ENCODE measurements around the gene PLXNA4.

DNA sequence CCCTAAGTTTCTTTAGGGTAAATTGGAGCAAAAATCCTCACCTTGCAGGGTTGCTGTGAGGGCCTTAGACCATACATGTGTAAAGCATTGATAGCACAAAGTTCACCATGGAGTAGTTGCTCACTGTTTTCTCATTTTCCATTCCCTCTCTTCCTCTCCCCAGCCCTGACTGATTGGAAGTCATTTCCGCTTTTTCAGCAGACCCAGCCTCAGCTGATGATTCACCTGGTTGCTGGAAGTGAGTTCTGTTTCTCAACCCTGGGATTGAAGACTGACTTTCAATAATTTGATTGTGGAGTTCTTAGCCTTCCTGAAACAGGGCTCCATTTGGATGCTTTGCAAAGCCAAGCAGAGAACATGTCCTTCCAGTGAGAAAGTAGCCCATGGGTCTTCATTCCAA lies 107.0 kb downstream of the PLXNA4 start:
- TF ChIP-seq, protein P1, sequence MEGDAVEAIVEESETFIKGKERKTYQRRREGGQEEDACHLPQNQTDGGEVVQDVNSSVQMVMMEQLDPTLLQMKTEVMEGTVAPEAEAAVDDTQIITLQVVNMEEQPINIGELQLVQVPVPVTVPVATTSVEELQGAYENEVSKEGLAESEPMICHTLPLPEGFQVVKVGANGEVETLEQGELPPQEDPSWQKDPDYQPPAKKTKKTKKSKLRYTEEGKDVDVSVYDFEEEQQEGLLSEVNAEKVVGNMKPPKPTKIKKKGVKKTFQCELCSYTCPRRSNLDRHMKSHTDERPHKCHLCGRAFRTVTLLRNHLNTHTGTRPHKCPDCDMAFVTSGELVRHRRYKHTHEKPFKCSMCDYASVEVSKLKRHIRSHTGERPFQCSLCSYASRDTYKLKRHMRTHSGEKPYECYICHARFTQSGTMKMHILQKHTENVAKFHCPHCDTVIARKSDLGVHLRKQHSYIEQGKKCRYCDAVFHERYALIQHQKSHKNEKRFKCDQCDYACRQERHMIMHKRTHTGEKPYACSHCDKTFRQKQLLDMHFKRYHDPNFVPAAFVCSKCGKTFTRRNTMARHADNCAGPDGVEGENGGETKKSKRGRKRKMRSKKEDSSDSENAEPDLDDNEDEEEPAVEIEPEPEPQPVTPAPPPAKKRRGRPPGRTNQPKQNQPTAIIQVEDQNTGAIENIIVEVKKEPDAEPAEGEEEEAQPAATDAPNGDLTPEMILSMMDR (IDR thresholded peaks at IDR 0.05; ENCODE audit: insufficient read depth, low read depth, low read length), result no peak
- no peak for TF ChIP-seq EZH2 (IDR thresholded peaks at IDR 0.05; ENCODE audit: insufficient read depth, low read length)

Data from astrocyte (in vitro differentiated cells and primary cell).